CD14-positive monocyte (primary cell): ENCODE data around the gene C22orf23. TPM values are rescaled to one million over a fixed set of nuclear protein-coding genes. Genes with fewer than 3 reads are reported as not detected.

Experiments used
- DNase-seq, 3 donors: peaks; one replicate each; pipeline ENCODE4 v3.0.0-alpha.2; 2011 to 2022
- H2AFZ ChIP-seq: 2 replicates; pipeline ENCODE4 v1.6.0; 2012; ENCODE audit warnings: mild to moderate bottlenecking, low read depth, low read length, inconsistent platforms; ENCODE audit not compliant: insufficient read depth, poor library complexity, severe bottlenecking
- H3K27ac ChIP-seq, 2 donors: 1 replicate in 1 of 2; 2 replicates in 1 of 2; pipeline ENCODE4 v1.5.1; 2012 to 2013; ENCODE audit warnings: low read length in 2 of 2, control low read depth in 1 of 2, inconsistent platforms in 1 of 2, low read depth in 1 of 2, mild to moderate bottlenecking in 1 of 2
- H3K27me3 ChIP-seq, 2 donors: one replicate each; pipeline versions ENCODE4 v1.6.0 to v1.6.1; 2011 to 2013; ENCODE audit warnings: low read length in 2 of 2; ENCODE audit not compliant: control insufficient read depth in 2 of 2, insufficient read depth in 2 of 2
- H3K36me3 ChIP-seq, 2 donors: replicated peaks in 1 of 2; 1 replicate in 1 of 2; 2 replicates in 1 of 2; pipeline versions ENCODE4 v1.5.1 to v1.6.1; 2012 to 2013; ENCODE audit warnings: low read length in 2 of 2, control low read depth in 1 of 2, inconsistent platforms in 1 of 2, mild to moderate bottlenecking in 1 of 2; ENCODE audit not compliant: insufficient read depth in 2 of 2, control insufficient read depth in 1 of 2
- H3K4me1 ChIP-seq, 2 donors: 1 replicate in 1 of 2; 2 replicates in 1 of 2; pipeline versions ENCODE4 v1.5.1 to v1.6.1; 2012 to 2013; ENCODE audit warnings: low read length in 2 of 2, control low read depth in 1 of 2, inconsistent platforms in 1 of 2, mild to moderate bottlenecking in 1 of 2, moderate library complexity in 1 of 2; ENCODE audit not compliant: insufficient read depth in 2 of 2, control insufficient read depth in 1 of 2
- H3K4me2 ChIP-seq: replicated peaks from 2 replicates; pipeline ENCODE3; 2012; ENCODE audit warnings: low read length, moderate library complexity, mild to moderate bottlenecking; ENCODE audit not compliant: poor library complexity, severe bottlenecking; ENCODE audit errors: extremely low read depth
- H3K4me3 ChIP-seq, 3 experiments: fragments of 200-600 bp in 1 of 3; sonication (generic) in 1 of 3; replicated peaks in 1 of 3; 1 replicate in 2 of 3; 2 replicates in 1 of 3; pipeline ENCODE4 v1.5.1; 2011 to 2013; ENCODE audit warnings: low read length in 3 of 3, mild to moderate bottlenecking in 3 of 3, control low read depth in 2 of 3, low read depth in 2 of 3, inconsistent platforms in 1 of 3, moderate library complexity in 1 of 3
- H3K79me2 ChIP-seq: 2 replicates; pipeline ENCODE4 v1.6.0; 2012; ENCODE audit warnings: mild to moderate bottlenecking, control low read depth, inconsistent platforms, low read length, moderate library complexity; ENCODE audit not compliant: insufficient read depth
- H3K9ac ChIP-seq: 2 replicates; pipeline ENCODE4 v1.6.0; 2017; ENCODE audit warnings: low read length, mild to moderate bottlenecking; ENCODE audit not compliant: insufficient read depth, poor library complexity, severe bottlenecking
- H3K9me3 ChIP-seq, 2 donors: replicated peaks in 1 of 2; 1 replicate in 1 of 2; 2 replicates in 1 of 2; pipeline versions ENCODE4 v1.5.1 to v1.6.1; 2012 to 2013; ENCODE audit warnings: low read length in 2 of 2, control low read depth in 1 of 2; ENCODE audit not compliant: control insufficient read depth in 1 of 2, insufficient read depth in 1 of 2
- H4K20me1 ChIP-seq: 2 replicates; pipeline ENCODE4 v1.6.0; 2012; ENCODE audit warnings: mild to moderate bottlenecking, low read length, control low read depth, moderate library complexity; ENCODE audit not compliant: insufficient read depth
- H3K27ac Mint-ChIP-seq, 7 donors: one replicate each; pipeline ENCODE4 v1.8.0; 2020; ENCODE audit warnings: mild to moderate bottlenecking in 7 of 7, mixed read lengths in 7 of 7, moderate library complexity in 6 of 7, inconsistent platforms in 2 of 7
- H3K27me3 Mint-ChIP-seq, 3 donors: one replicate each; pipeline ENCODE4 v1.8.0; 2021 to 2022; ENCODE audit warnings: low read depth in 3 of 3, mild to moderate bottlenecking in 3 of 3, mixed read lengths in 3 of 3, moderate library complexity in 3 of 3, inconsistent platforms in 1 of 3
- H3K36me3 Mint-ChIP-seq, 2 donors: one replicate each; pipeline ENCODE4 v1.8.0; 2020; ENCODE audit warnings: mixed read lengths in 2 of 2, inconsistent platforms in 1 of 2, mild to moderate bottlenecking in 1 of 2
- H3K4me1 Mint-ChIP-seq: one replicate; pipeline ENCODE4 v1.8.0; 2020; ENCODE audit warnings: mild to moderate bottlenecking, mixed read lengths
- H3K4me3 Mint-ChIP-seq, 2 donors: one replicate each; pipeline ENCODE4 v1.8.0; 2020; ENCODE audit warnings: mild to moderate bottlenecking in 2 of 2, mixed read lengths in 2 of 2, moderate library complexity in 1 of 2
- H3K9me3 Mint-ChIP-seq, 7 donors: one replicate each; pipeline ENCODE4 v1.8.0; 2020 to 2022; ENCODE audit warnings: mixed read lengths in 7 of 7, mild to moderate bottlenecking in 6 of 7, moderate library complexity in 6 of 7, inconsistent platforms in 2 of 7
- CTCF ChIP-seq: fragments of 200-600 bp; IDR thresholded peaks from one replicate; pipeline ENCODE4 v1.8.0; 2022; ENCODE audit warnings: antibody characterized with exemption, mild to moderate bottlenecking
- WGBS: methylation state at CpG from one replicate; pipeline ENCODE4 v1.1.5; 2013; ENCODE audit warnings: missing lambda C conversion rate; ENCODE audit not compliant: insufficient coverage; 5-methylcytosine and 5-hydroxymethylcytosine counted together
- intact Hi-C, 2 donors: fragments of 100-400 bp; cut with micrococcal nuclease; formaldehyde crosslinking; loops; one replicate each; pipeline versions ENCODE4 v1.15.0 to v1.15.1; 2023
- polyA plus RNA-seq, 3 donors: library from polyadenylated mRNA; depleted of rRNA in 1 of 3; unstranded in 2 of 3; stranded (reverse) in 1 of 3; fragments of 300-500 nt in 2 of 3; fragments of >200 nt in 1 of 3; fragmentation: Illumina TruSeq in 2 of 3; gene quantifications; 1 replicate in 2 of 3; 2 replicates in 1 of 3; pipeline ENCODE4 v1.2.3, GENCODE V29; 2012 to 2021

Gene C22orf23
- polyA plus RNA-seq, 3 donors = not detected

GRCh38 chr22:37933711-37934376, 19.6 kb downstream of the C22orf23 start:
- H3K4me3 Mint-ChIP-seq = no peak overlapping the region
- WGBS = 3% methylated on average over 10 of the region's 13 CpGs
- H3K27ac ChIP-seq = no peak overlapping the region
- peak overlapping the region; percentile 24 for H2AFZ ChIP-seq
- intact Hi-C loops = loop anchor here in 1 of 2 donors (5.0 kb wide), 1 partner anchor 42 kb away; no protein-coding TSS in a partner anchor
- TF ChIP-seq CTCF = peak; percentile 94
- no peaks in the 10 kb centered on the region for H3K9me3 ChIP-seq
- no peaks in the 10 kb centered on the region for H3K9me3 Mint-ChIP-seq
- peaks cover 6 to 8% of the 10 kb centered on the region in 2 donors for H3K4me1 ChIP-seq
- peaks cover 10% of the 10 kb centered on the region for H3K4me1 Mint-ChIP-seq
- no peaks in the 10 kb centered on the region for H3K27me3 ChIP-seq
- peak overlapping the region in 4 of 7 donors; percentile 40 to 69 (median 54) for H3K27ac Mint-ChIP-seq
- H3K9ac ChIP-seq = no peak overlapping the region
- H4K20me1 ChIP-seq = no peaks in the 10 kb centered on the region
- peaks cover 33 to 51% of the 10 kb centered on the region in 2 donors for H3K36me3 Mint-ChIP-seq
- peaks cover 31% of the 10 kb centered on the region in 2 donors for H3K36me3 ChIP-seq
- H3K79me2 ChIP-seq = no peaks in the 10 kb centered on the region
- H3K27me3 Mint-ChIP-seq = peaks cover 0 to 3% (median 0%) of the 10 kb centered on the region in 3 donors
- no peak overlapping the region for H3K4me2 ChIP-seq
- DNase-seq = peak; percentile 79 to 97 (median 91)
- H3K4me3 ChIP-seq = no peak overlapping the region

DNA sequence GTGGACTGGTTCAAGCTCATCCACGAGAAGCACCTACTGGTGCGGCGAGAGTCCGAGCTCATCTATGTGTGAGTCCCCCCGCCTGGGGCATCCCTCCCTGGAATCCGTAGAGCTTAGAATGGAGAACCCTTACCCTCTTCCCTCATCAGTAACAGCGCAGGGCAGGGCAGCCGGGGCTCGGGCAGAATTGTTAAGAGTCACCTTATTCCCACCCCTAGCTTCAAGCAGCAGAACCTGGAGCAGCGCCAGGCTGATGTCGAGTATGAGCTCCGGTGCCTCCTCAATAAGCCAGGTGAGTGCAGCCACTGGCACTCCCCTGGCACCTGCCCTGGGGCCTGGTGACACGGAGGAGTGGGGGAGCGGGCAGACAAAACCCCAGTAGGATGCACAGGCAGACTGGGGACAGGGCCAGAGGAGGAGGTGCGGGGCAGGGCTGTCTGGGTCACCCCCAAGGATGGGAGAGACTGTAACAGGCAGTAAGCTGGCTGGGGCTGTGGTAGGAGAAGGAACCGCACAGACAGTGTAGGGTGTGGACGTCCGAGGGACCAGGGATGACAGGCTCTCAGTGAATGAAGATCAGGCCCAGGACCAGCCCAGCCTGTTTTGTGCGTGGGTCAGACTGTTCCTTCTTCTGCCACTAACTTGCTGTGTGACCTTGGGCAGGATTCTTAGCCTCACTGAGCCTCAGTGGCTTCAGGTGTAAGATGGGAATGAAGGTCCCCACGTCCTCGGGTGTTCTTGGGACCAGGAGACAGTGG, 20.4 kb downstream of the C22orf23 start:
- no peak overlapping the region for H3K4me3 Mint-ChIP-seq
- peaks cover 30 to 31% of the 10 kb centered on the region in 2 donors for H3K36me3 ChIP-seq
- intact Hi-C loops = loop anchor here in 1 of 2 donors (5.0 kb wide), 1 partner anchor 41 kb away; no protein-coding TSS in a partner anchor
- H3K9me3 ChIP-seq = no peaks in the 10 kb centered on the region
- no peaks in the 10 kb centered on the region for H3K9me3 Mint-ChIP-seq
- DNase-seq = no peak
- H3K27ac ChIP-seq = no peak overlapping the region
- peaks cover 0 to 3% (median 0%) of the 10 kb centered on the region in 3 donors for H3K27me3 Mint-ChIP-seq
- no peak overlapping the region for H3K9ac ChIP-seq
- H3K27ac Mint-ChIP-seq = peak overlapping the region in 3 of 7 donors; percentile 18 to 53 (median 50)
- H3K36me3 Mint-ChIP-seq = peaks cover 39 to 55% of the 10 kb centered on the region in 2 donors
- no peak overlapping the region for H3K4me3 ChIP-seq
- peaks cover 6 to 8% of the 10 kb centered on the region in 2 donors for H3K4me1 ChIP-seq
- no peaks in the 10 kb centered on the region for H3K27me3 ChIP-seq
- peaks cover 10% of the 10 kb centered on the region for H3K4me1 Mint-ChIP-seq
- 91% methylated on average over 19 of the region's 21 CpGs for WGBS
- no peak overlapping the region for H3K4me2 ChIP-seq
- no peak overlapping the region for H2AFZ ChIP-seq
- H4K20me1 ChIP-seq = no peaks in the 10 kb centered on the region
- no peaks in the 10 kb centered on the region for H3K79me2 ChIP-seq
- TF ChIP-seq CTCF = no peak
